ENCODE measurements around the gene SFXN3.

The SFXN3 gene

GRCh38 chr10:101031128-101031795 is at the start of gene SFXN3, which contains the start of gene PDZD7:
TSS of gene SFXN3 (plus strand) at chr10:101031234. CDS start at chr10:101034695, 3,461 bp downstream.
TSS of gene PDZD7 (minus strand) at chr10:101031129. CDS start at chr10:101030219, 910 bp downstream.
- in situ Hi-C loops (cut with MboI; ENCODE audit: low sequenced_read_pairs), result no loop called here

- in situ Hi-C loops (cut with MboI; ENCODE audit: low sequenced_read_pairs), result no loop called here
Observed at GRCh38 chr10:100982916-100983830, 47.9 kb upstream of the SFXN3 start.

DNA sequence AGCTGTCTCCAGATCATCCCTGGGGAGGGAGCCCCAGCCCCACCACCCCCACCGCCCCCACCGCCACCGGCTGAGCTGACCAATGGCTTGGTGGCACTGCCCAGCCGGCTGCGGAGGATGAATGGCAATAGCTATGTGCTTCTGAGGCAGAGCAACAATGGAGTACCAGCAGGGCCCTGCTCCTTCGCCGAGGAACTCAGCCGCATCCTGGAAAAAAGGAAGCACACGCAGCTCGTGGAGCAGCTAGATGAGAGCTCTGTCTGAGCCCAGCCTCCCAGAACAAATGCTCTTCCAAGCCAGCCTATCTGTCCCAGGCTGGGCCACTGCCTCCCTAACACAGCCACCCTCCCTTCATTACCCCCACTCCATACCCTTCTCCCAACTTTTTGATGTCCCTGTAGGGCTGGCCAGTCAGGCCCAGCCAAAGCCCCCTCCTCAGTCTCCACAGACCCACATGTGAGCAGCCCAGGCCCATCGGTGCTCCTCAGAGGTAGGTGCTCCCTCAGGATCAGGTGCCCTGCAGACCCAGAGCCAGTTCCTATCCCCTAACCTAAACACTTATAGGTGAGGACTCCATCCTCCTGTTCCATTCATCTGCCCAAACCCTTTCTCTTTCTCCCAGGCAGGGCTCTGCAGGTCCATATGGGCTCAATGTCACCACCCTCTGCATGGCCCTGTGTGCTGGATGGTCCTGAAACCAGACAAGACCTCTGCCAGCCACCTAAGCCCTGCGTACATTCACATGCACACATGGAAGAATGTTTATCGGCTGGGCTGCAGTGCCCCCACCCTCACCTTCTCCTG is 47.0 kb upstream of the SFXN3 start:
- in situ Hi-C loops (cut with MboI; ENCODE audit: low sequenced_read_pairs), result no loop called here

DNA sequence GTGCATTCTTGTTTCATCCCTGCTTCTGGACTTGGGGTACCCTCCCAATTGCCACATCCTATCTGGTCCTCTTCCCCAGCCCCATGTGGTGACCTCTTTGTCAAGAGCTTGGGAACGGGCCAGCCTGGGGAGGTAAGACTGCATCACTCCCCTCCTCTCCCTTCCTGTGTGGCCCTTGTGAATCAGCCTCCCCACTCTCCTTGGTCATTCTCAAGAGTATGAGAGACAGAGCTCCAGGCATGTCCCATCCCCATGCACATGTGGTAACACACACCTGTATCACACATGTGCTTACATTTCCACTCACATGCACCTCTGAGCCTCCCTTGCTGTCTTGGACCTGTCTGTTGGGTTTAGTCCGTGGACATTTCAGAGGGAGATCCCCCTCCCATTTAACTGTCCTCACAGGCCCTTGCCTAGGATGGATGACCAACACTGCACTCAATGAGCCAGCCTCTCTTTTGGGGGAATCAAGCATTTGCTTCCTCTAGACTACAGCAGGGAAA is 46.3 kb upstream of the SFXN3 start:
- in situ Hi-C loops (cut with MboI; ENCODE audit: low sequenced_read_pairs), result no loop called here

DNA sequence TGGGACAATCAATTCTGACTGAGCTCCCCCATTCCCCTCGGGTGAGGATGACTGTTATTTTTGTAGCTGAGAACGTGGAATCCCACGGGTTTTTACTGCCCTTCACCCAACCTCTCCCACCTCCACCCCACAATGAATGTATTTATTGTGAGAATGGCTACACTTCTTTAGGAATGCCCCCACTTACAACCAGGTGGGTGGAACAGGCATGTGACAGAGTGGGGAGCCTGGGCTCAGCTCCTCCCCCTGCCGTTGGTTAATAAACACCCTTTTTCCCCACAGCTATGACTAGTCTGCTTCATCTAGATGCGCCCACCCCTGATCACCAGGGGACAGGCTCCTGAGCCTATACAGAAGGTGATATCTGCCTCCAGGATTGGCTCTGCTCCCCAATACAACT is 45.7 kb upstream of the SFXN3 start:
- in situ Hi-C loops (cut with MboI; ENCODE audit: low sequenced_read_pairs), result no loop called here

GRCh38 chr10:100986623-100986951 is 44.4 kb upstream of the SFXN3 start:
- in situ Hi-C loops (cut with MboI; ENCODE audit: low sequenced_read_pairs), result no loop called here

DNA sequence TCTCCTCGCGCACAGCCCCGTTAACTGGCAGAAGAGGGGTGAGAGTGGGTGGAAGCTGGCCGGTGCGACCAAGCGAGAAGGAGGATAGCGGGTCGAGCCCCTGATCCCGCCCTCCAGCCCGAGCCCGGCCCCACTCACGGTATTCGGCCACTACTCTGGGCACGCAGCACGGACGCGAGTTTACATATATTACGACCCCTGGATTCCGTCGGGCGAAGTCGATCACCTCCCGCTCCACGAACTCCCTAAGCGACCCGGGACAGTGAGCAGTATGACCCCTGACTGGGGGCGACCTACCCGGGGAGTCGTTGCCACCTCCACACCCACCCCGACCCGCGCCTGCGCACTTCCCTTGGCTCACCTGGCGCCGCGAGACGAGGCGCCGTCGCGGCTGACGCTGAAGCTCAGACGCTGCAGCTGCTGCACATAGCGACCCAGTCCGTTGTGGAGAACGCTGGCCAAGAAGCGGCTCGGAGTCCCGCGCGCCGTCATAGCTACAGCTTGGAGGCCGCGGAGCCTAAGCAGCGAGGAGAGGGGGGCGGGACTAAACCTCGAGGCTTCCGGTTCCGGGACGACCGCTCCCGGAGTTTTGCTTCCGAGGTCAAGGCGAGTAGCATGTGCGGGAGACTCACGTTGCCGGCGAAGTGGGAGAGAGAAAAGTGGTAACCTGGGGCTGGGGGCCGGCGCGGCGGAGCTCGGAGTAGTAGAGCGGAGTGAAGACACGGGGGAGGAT is 43.9 kb upstream of the SFXN3 start, which contains the start of the genes MRPL43 and TWNK:
MRPL43 (minus strand) TSS at position 546 of the 733 bp plus-strand sequence; CDS start at position 492, 54 bp downstream.
TWNK (plus strand) TSS at position 592 of the 733 bp plus-strand sequence. CDS start 668 bp downstream, outside the sequence.
- in situ Hi-C loops (cut with MboI; ENCODE audit: low sequenced_read_pairs), result no loop called here

DNA sequence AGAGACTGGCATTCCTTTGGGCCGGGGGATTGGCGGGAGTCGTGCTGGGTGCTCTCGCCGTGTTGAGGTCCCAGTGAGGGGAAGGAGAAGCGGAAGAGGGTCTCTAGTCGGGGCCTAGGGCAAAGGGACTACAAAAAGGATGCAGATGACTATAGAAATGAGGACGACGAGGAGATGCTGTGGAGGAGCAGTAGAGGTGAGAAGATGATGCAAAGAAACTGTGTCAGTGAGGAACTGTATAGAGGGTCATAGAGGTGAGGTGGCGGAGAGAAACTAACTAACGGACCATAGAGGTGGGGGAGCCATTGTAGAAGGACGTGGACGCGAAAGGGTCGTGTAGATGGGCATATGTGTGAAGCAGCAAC is 43.4 kb upstream of the SFXN3 start:
- in situ Hi-C loops (cut with MboI; ENCODE audit: low sequenced_read_pairs), result no loop called here

GRCh38 chr10:100988166-100988565 is 42.9 kb upstream of the SFXN3 start:
- in situ Hi-C loops (cut with MboI; ENCODE audit: low sequenced_read_pairs), result no loop called here

DNA sequence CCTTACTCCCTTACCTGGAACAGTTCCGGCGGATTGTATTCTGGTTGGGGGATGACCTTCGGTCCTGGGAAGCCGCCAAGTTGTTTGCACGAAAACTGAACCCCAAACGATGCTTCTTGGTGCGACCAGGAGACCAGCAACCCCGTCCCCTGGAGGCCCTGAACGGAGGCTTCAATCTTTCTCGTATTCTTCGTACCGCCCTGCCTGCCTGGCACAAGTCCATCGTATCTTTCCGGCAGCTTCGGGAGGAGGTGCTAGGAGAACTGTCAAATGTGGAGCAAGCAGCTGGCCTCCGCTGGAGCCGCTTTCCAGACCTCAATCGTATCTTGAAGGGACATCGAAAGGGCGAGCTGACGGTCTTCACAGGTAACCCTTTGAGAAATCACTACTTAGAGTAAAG is 41.9 kb upstream of the SFXN3 start:
- in situ Hi-C loops (cut with MboI; ENCODE audit: low sequenced_read_pairs), result no loop called here

DNA sequence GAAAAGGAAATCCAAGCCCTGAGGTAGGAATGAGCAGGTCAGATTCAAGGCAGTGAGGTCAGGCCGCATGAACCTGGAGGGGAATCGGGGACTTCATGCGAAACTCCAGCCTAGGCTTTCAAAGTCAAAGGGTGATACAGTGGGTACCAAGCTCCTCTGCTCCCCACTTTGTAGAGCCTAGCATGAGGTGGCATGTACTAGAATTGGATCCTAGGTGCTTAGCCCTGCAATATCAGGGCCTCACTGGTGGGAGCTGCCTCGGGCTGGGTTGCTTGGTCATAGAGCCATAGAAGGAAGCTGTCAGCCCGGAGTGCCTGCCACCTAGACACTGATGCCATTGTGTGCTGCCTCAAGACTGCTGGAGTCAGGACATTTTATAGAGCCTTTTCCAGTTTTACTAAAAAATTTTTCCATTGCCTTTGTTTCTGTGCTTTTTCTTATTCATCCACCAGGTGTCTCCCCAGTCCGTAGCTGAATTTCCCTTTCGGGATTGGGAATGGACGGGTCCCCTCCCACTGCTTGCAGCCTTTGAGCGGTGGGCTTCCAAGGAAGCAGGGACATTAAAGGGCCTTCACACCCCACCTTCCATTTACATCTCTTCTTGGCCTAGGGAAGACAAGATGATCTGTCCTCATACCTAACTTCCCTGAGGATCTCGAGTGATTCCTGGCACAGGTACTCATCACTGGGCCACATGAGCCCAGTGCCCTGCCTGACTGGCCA is 36.9 kb upstream of the SFXN3 start:
- in situ Hi-C loops (cut with MboI; ENCODE audit: low sequenced_read_pairs), result no loop called here

- in situ Hi-C loops (cut with MboI; ENCODE audit: low sequenced_read_pairs), result no loop called here
Observed at GRCh38 chr10:100995181-100995580, 35.9 kb upstream of the SFXN3 start.

DNA sequence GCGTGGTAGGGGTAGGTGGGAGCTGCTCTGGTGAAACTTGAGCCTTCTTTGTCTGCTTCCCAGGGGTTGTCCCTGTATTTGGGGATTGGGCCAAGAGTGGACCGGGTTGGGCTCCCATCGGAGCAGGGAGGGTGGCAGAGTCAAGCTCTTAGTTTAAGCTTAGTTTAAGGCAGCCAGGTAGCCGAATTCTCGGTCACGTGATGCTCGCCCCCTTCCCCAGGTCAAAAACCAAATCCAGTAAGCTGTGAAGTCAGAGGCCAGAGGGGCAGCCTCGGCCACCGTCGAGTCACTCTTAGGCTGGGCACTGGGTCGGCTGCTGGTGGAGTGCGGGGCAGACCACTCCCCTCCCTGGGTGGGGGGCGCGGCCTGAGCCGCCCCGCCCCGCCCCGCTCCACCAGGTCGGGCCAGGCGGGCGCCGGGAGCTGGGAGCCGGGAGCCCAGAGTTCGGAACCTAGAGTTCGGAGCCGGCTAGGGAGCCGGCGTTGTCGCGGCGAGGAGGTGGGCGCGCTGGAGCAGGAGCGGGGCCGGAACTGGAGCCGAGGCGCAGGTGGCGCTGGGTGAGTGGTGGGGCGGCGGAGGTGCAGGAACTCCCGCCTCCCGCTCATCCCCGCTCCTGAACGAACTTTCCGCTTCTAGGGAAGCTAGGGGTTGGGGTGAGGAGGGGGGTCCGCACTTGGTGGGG is 34.2 kb upstream of the SFXN3 start:
- in situ Hi-C loops (cut with MboI; ENCODE audit: low sequenced_read_pairs), result no loop called here

- in situ Hi-C loops (cut with MboI; ENCODE audit: low sequenced_read_pairs), result no loop called here
Observed at GRCh38 chr10:100997360-100998182, 33.5 kb upstream of the SFXN3 start.

DNA sequence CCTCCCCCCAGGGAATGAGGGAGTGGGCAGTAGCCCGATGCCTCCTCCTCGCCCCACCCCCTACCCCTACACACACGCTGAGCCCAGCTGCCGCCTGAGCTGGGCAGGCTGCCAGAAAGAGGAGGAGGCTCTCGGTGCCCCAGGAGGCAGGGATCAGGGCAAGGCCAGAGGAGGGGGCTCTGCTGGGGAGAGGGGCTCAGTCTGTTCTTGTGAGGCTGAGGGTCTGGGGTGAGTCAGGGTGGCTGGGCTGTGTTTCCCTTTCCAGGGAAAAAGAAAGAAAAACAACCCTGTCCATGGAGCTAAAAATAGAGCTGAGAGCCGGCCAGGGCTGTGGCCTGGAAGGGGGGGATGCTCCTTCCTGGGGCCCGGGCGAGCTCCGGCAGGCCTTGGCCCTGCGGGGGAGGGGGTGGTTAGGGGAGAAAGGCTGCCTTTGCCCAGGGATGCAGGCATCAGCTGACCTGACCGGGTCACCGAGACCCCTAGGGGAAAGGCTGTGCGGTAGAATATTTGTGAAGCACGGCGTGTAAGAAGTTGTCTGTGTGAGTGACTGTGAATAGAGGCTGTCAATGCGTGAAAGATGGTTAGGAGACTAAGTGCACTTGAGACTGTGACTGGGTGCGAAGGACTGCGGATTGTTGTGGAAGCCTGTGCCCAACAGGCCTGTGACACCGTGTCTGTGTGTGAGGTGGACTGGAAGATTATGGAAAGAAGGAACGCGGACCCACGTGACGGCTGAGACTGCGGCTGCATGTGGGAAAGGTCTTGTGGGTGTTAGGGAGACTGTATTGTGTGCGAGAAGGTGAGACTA is 32.6 kb upstream of the SFXN3 start:
- in situ Hi-C loops (cut with MboI; ENCODE audit: low sequenced_read_pairs), result no loop called here

DNA sequence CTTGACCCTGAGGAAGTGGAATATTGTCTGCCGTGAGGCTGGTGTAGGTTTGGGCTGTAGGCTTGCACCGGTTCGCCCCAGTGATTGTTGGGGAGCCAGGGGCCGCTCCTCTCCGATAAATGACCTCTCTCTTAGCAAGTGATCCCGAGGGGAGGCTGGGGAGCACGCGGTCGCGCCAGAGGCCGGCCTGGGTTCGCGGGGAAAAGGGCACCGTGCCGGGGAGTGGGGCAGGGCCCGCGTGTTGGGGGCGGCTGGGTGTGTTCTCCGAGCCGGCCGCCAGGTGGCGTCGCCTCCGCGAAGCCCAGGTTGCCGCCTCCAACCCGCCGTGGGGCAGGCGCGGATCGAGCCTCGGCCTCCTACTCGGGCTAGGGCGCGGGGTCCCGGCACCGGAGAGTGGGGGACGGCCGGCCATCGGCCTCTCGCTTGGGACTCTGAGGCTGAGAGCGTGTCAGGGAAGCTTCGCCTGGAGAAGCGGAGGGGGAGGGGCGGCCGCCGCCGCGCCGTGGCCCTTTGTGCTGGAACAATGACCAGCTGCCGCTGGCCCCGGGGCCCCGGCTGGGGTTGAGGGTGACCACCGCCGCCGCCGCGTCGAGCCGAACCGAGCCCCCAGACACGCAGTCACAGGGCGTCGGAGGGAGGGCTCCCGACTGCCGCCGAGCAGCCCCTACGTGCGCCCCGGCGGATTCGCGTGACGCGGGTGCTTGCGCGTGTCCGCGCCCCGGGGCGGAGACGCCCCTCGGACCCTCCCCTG is 31.9 kb upstream of the SFXN3 start:
- in situ Hi-C loops (cut with MboI; ENCODE audit: low sequenced_read_pairs), result no loop called here

DNA sequence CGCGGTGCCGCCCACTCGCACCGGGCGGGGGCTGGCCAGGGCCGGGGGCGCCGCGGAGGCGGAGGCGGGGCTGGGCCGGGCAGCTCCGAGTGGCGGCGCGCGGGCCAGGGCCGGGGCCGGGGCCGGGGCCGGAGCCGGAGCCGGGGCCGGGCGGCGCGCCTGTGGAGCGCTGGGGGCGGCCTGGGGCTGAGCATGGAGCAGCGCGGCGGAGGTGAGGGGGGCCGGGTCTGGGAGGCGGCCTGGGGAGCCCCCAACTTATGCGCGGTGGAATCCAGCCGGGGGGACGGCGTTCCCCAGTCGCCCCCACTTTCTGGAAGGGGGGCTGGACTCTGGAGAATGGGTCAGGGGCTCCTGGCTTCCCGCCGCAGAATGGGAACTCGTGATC is 31.3 kb upstream of the SFXN3 start, which contains the start of gene LZTS2:
LZTS2 (plus strand) TSS at position 67 of the 385 bp plus-strand sequence. CDS start 2,731 bp downstream, outside the sequence.
- in situ Hi-C loops (cut with MboI; ENCODE audit: low sequenced_read_pairs), result no loop called here

Measured in HL-60/S4 treated with retinoic acid at 250 ng/mL for 4 days and 3 days (cell line).